ENCODE measurements around the gene PEX7.
"Not testable (repeated sequence)": the region's sequence is repeated elsewhere in the genome, so short reads cannot be mapped to it uniquely, and the experiment has no call there.

PEX7 gene

DNA sequence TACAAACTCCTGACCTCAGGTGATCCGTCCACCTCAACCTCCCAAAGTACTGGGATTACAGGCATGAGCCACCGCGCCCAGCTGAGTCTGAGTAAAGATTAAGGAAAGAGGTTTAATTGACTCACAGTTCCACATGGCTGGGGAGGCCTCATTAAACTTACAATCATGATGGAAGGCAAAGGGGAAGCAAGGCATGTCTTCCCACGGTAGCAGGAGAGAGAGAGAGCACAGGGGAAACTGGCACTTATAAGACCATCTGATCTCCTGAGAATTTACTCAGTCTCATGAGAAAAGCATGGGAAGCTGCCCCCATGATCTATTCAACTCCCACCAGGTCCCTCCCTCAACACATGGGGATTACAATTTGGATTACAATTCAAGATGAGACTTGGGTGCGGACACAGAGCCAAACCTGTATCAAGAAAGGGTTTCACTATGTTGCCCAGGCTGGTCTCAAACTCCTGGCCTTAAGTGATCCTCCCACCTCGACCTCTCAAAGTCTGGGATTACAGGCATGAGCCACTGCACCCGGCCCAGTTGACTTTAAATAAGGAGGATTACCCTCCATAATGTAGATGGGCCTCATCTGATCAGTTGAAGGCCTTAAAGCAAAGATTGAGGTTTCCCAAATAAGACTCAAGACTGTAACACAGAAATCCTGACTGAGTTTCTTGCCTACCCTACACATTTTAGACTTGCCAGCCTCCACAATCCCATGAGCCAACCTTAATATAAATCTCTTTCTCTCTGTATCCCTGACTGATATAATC lies 13.1 kb upstream of the PEX7 start:
- H3K36me3 ChIP-seq (ENCODE audit: control insufficient read depth, low read length) = no peaks in the 10 kb centered on the region
- TF ChIP-seq, protein P1, sequence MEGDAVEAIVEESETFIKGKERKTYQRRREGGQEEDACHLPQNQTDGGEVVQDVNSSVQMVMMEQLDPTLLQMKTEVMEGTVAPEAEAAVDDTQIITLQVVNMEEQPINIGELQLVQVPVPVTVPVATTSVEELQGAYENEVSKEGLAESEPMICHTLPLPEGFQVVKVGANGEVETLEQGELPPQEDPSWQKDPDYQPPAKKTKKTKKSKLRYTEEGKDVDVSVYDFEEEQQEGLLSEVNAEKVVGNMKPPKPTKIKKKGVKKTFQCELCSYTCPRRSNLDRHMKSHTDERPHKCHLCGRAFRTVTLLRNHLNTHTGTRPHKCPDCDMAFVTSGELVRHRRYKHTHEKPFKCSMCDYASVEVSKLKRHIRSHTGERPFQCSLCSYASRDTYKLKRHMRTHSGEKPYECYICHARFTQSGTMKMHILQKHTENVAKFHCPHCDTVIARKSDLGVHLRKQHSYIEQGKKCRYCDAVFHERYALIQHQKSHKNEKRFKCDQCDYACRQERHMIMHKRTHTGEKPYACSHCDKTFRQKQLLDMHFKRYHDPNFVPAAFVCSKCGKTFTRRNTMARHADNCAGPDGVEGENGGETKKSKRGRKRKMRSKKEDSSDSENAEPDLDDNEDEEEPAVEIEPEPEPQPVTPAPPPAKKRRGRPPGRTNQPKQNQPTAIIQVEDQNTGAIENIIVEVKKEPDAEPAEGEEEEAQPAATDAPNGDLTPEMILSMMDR (IDR thresholded peaks at IDR 0.05; ENCODE audit: low read depth, low read length, poor library complexity, severe bottlenecking) = no peak
- TF ChIP-seq EZH2phosphoT487 (IDR thresholded peaks at IDR 0.05; ENCODE audit: borderline replicate concordance, low read length) = no peak
- no peaks in the 10 kb centered on the region for H4K20me1 ChIP-seq (ENCODE audit: control insufficient read depth, insufficient read depth, low read depth, low read length)
- no peaks in the 10 kb centered on the region for H3F3A ChIP-seq (ENCODE audit: control insufficient read depth, insufficient read depth)
- H3K9me2 ChIP-seq (replicated peaks; ENCODE audit: control insufficient read depth, low read length) = no peaks in the 10 kb centered on the region
- H3K27ac ChIP-seq (ENCODE audit: low read depth, low read length) = no peak overlapping the region
- H3K79me2 ChIP-seq (ENCODE audit: control insufficient read depth, low read length) = no peaks in the 10 kb centered on the region
- no peaks in the 10 kb centered on the region for H3K27me3 ChIP-seq (ENCODE audit: control insufficient read depth, low read length)
- no peaks in the 10 kb centered on the region for H3K4me1 ChIP-seq (ENCODE audit: control insufficient read depth, low read length)
- H3K4me3 ChIP-seq (ENCODE audit: low read length) = no peak overlapping the region
- H3K9me3 ChIP-seq (ENCODE audit: control insufficient read depth, insufficient read depth, low read length) = no peaks in the 10 kb centered on the region
- no peak overlapping the region for H3K4me2 ChIP-seq (ENCODE audit: low read length)

DNA sequence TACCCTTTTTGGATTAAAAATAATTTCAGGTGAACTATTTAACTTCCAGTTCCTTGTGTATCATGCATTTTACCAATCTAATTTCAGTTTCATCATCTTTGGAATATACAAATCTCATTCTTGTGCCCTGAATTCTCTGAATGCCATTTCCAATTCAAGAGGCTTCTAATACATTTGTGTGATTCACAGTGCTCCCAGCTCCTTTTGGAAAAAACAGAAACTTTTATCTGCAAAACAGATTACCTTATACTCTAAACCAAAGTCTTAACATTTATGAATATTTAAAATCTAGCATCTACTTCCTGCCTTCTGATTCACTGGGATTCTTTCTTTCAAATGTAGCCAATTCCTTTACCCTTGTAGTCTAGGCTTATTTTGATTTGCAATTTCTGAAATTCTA lies 11.1 kb upstream of the PEX7 start:
- no peaks in the 10 kb centered on the region for H3K27me3 ChIP-seq (ENCODE audit: control insufficient read depth, low read length)

DNA sequence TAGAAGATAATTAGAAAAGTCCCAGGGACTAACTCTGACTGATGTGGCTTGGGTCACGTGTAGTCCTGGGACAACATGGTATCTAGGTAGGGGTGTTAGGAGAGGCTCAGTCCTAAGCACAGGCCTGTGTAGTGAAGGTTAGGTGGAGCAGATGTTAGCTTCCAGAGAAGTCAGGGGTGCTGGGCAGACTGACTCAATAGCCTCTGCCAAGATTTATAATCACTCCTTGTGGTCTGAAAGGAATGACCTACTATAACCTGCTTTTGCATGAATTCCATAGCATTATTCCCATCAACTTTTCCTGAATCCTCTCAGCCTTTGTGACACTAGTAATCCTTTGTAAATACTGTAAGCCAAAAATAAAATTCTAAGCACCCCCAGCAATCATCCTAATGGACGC lies 10.2 kb upstream of the PEX7 start:
- no peaks in the 10 kb centered on the region for H3F3A ChIP-seq (ENCODE audit: control insufficient read depth, insufficient read depth)
- H3K9me2 ChIP-seq (replicated peaks; ENCODE audit: control insufficient read depth, low read length) = no peaks in the 10 kb centered on the region
- no peak overlapping the region for H3K4me2 ChIP-seq (ENCODE audit: low read length)

More for the DNA sequence above, 11.1 kb upstream of the PEX7 start:
- Histone ChIP-seq H3F3A (ENCODE audit: control insufficient read depth, insufficient read depth) (no peaks in the 10 kb centered on the region), H3K36me3 (ENCODE audit: control insufficient read depth, low read length) (no peaks in the 10 kb centered on the region), H3K79me2 (ENCODE audit: control insufficient read depth, low read length) (no peaks in the 10 kb centered on the region), H3K9me2 (replicated peaks; ENCODE audit: control insufficient read depth, low read length) (no peaks in the 10 kb centered on the region), H3K27ac (ENCODE audit: low read depth, low read length) (no peak overlapping the region), H3K4me3 (ENCODE audit: low read length) (no peak overlapping the region), H3K4me1 (ENCODE audit: control insufficient read depth, low read length) (no peaks in the 10 kb centered on the region), H3K9me3 (ENCODE audit: control insufficient read depth, insufficient read depth, low read length) (no peaks in the 10 kb centered on the region), H3K4me2 (ENCODE audit: low read length) (no peak overlapping the region), H4K20me1 (ENCODE audit: control insufficient read depth, insufficient read depth, low read depth, low read length) (no peaks in the 10 kb centered on the region)
- TF ChIP-seq, protein P1 (IDR thresholded peaks at IDR 0.05; ENCODE audit: low read depth, low read length, poor library complexity, severe bottlenecking) = no peak
- TF ChIP-seq EZH2phosphoT487 (IDR thresholded peaks at IDR 0.05; ENCODE audit: borderline replicate concordance, low read length) = no peak

DNA sequence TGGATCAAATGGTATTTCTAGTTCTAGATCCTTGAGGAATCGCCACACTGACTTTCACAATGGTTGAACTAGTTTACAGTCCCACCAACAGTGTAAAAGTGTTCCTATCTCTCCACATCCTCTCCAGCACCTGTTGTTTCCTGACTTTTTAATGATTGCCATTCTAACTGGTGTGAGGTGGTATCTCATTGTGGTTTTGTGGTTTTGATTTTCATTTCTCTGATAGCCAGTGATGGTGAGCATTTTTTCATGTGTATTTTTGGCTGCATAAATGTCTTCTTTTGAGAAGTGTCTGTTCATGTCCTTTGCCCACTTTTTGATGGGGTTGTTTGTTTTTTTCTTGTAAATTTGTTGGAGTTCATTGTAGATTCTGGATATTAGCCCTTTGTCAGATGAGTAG lies 6.8 kb upstream of the PEX7 start:
- H4K20me1 ChIP-seq (ENCODE audit: control insufficient read depth, insufficient read depth, low read depth, low read length); H3K9me3 ChIP-seq (ENCODE audit: control insufficient read depth, insufficient read depth, low read length); H3F3A ChIP-seq (ENCODE audit: control insufficient read depth, insufficient read depth); H3K27me3 ChIP-seq (ENCODE audit: control insufficient read depth, low read length); H3K9me2 ChIP-seq (replicated peaks; ENCODE audit: control insufficient read depth, low read length); H3K4me3 ChIP-seq (ENCODE audit: low read length); H3K79me2 ChIP-seq (ENCODE audit: control insufficient read depth, low read length); H3K4me2 ChIP-seq (ENCODE audit: low read length); H3K27ac ChIP-seq (ENCODE audit: low read depth, low read length); H3K4me1 ChIP-seq (ENCODE audit: control insufficient read depth, low read length); H3K36me3 ChIP-seq (ENCODE audit: control insufficient read depth, low read length): not testable (repeated sequence)

More for the DNA sequence above, 10.2 kb upstream of the PEX7 start:
- no peaks in the 10 kb centered on the region for H3K36me3 ChIP-seq (ENCODE audit: control insufficient read depth, low read length)
- H3K79me2 ChIP-seq (ENCODE audit: control insufficient read depth, low read length) = no peaks in the 10 kb centered on the region
- no peak overlapping the region for H3K27ac ChIP-seq (ENCODE audit: low read depth, low read length)
- no peaks in the 10 kb centered on the region for H3K4me1 ChIP-seq (ENCODE audit: control insufficient read depth, low read length)
- H3K9me3 ChIP-seq (ENCODE audit: control insufficient read depth, insufficient read depth, low read length) = no peaks in the 10 kb centered on the region
- H3K4me3 ChIP-seq (ENCODE audit: low read length) = no peak overlapping the region
- H3K27me3 ChIP-seq (ENCODE audit: control insufficient read depth, low read length) = no peaks in the 10 kb centered on the region
- TF ChIP-seq, protein P1 (IDR thresholded peaks at IDR 0.05; ENCODE audit: low read depth, low read length, poor library complexity, severe bottlenecking) = no peak
- no peak for TF ChIP-seq EZH2phosphoT487 (IDR thresholded peaks at IDR 0.05; ENCODE audit: borderline replicate concordance, low read length)
- no peaks in the 10 kb centered on the region for H4K20me1 ChIP-seq (ENCODE audit: control insufficient read depth, insufficient read depth, low read depth, low read length)
